Retinal pigment epithelial cell (primary cell): ENCODE results near the gene KCNAB1.

Source experiments
- DNase-seq: peaks from one replicate; pipeline ENCODE4 v3.0.0-alpha.2; 2010; ENCODE audit warnings: low read depth
- H3K4me3 ChIP-seq: 2 replicates; pipeline ENCODE4 v1.5.1; 2011; ENCODE audit warnings: mild to moderate bottlenecking, low read length, control low read depth, moderate library complexity
- CTCF ChIP-seq: conservative IDR thresholded peaks from 2 replicates; pipeline ENCODE4 v1.5.1; 2011; ENCODE audit warnings: low read depth, low read length, control low read depth, inconsistent platforms

The KCNAB1 gene

GRCh38 chr3:156477323-156477722 is 356.9 kb downstream of the KCNAB1 start:
- no peak for DNase-seq

GRCh38 chr3:156478891-156479290 is 358.5 kb downstream of the KCNAB1 start:
- TF ChIP-seq CTCF: no peak

More at GRCh38 chr3:156477323-156477722, 356.9 kb downstream of the KCNAB1 start:
- no peak for TF ChIP-seq CTCF
- no peak overlapping the region for H3K4me3 ChIP-seq

GRCh38 chr3:156479604-156480003 is 359.2 kb downstream of the KCNAB1 start:
- DNase-seq: no peak
- no peak overlapping the region for H3K4me3 ChIP-seq
- no peak for TF ChIP-seq CTCF

More at GRCh38 chr3:156478891-156479290, 358.5 kb downstream of the KCNAB1 start:
- no peak overlapping the region for H3K4me3 ChIP-seq
- no peak for DNase-seq

- no peak overlapping the region for H3K4me3 ChIP-seq
- DNase-seq: no peak
- TF ChIP-seq CTCF: no peak
Measured at GRCh38 chr3:156480949-156481348, 360.6 kb downstream of the KCNAB1 start.

- DNase-seq: no peak
- TF ChIP-seq CTCF: no peak
- no peak overlapping the region for H3K4me3 ChIP-seq
Measured at GRCh38 chr3:156483002-156483401, 362.6 kb downstream of the KCNAB1 start.

GRCh38 chr3:156483426-156483825 is 363.0 kb downstream of the KCNAB1 start:
- no peak overlapping the region for H3K4me3 ChIP-seq

More at GRCh38 chr3:156483426-156483825, 363.0 kb downstream of the KCNAB1 start:
- DNase-seq: no peak
- no peak for TF ChIP-seq CTCF
